Caco-2 (cell line): ENCODE results near the gene AP3B1. TPM values are rescaled to one million over a fixed set of nuclear protein-coding genes. Genes with fewer than 3 reads are reported as not detected.

Experiments used
- BruUV-seq: library from RNA; stranded (reverse); fragments of 400-500 nt; replicated peaks from 2 replicates; lab custom pipeline; 2021; lab: Mats Ljungman, UMichigan
- CTCF ChIA-PET: fragments of 300-600 bp; sonication (Branson Sonifier 250); formaldehyde crosslinking; loops from one replicate; lab custom pipeline; 2022; ENCODE audit warnings: antibody characterized with exemption; lab: Charles Lee
- POLR2A ChIA-PET: fragments of 300-600 bp; sonication (Branson Sonifier 250); formaldehyde crosslinking; loops from one replicate; lab custom pipeline; 2022; ENCODE audit warnings: antibody characterized with exemption; lab: Charles Lee
- DNase-seq, 2 experiments: peaks; one replicate each; pipeline versions ENCODE4 v3.0.0 to v3.0.0-alpha.2; 2020 to 2022
- H3K27me3 ChIP-seq: replicated peaks from 2 replicates; pipeline ENCODE4 v1.6.0; 2011; ENCODE audit warnings: low read length; ENCODE audit not compliant: control insufficient read depth, insufficient read depth
- H3K36me3 ChIP-seq: 2 replicates; pipeline ENCODE4 v1.5.1; 2011; ENCODE audit warnings: low read length; ENCODE audit not compliant: control insufficient read depth, insufficient read depth
- H3K4me1 ChIP-seq: fragments of 250-450 bp; sonication (Bioruptor Pico); 2 replicates; pipeline ENCODE4 v1.5.1; 2020; ENCODE audit warnings: mild to moderate bottlenecking
- H3K4me3 ChIP-seq: 2 replicates; pipeline ENCODE4 v1.5.1; 2011; ENCODE audit warnings: low read depth, mild to moderate bottlenecking, control low read depth, low read length
- H3K9me3 ChIP-seq: fragments of 250-450 bp; sonication (Bioruptor Pico); 2 replicates; pipeline ENCODE4 v1.5.1; 2020; ENCODE audit warnings: mild to moderate bottlenecking, moderate library complexity
- H3K27ac Mint-ChIP-seq: one replicate; pipeline ENCODE4 v1.8.0; 2022; ENCODE audit warnings: mixed read lengths; ENCODE audit not compliant: unreplicated experiment
- H3K27me3 Mint-ChIP-seq: one replicate; pipeline ENCODE4 v1.8.0; 2022; ENCODE audit warnings: mixed read lengths; ENCODE audit not compliant: insufficient read depth, unreplicated experiment
- H3K36me3 Mint-ChIP-seq: one replicate; pipeline ENCODE4 v1.8.0; 2022; ENCODE audit warnings: mild to moderate bottlenecking, mixed read lengths; ENCODE audit not compliant: insufficient read depth, unreplicated experiment
- H3K4me1 Mint-ChIP-seq: one replicate; pipeline ENCODE4 v1.8.0; 2022; ENCODE audit warnings: low read depth, mixed read lengths; ENCODE audit not compliant: unreplicated experiment
- H3K4me3 Mint-ChIP-seq: one replicate; pipeline ENCODE4 v1.8.0; 2022; ENCODE audit warnings: mild to moderate bottlenecking, moderate library complexity, mixed read lengths; ENCODE audit not compliant: unreplicated experiment
- H3K9me3 Mint-ChIP-seq: one replicate; pipeline ENCODE4 v1.8.0; 2022; ENCODE audit warnings: mixed read lengths; ENCODE audit not compliant: unreplicated experiment
- intact Hi-C: fragments of 100-400 bp; cut with micrococcal nuclease; formaldehyde crosslinking; loops from one replicate; pipeline ENCODE4 v1.10.0; 2022; ENCODE audit not compliant: unreplicated experiment
- total RNA-seq: library from RNA; stranded (reverse); gene quantifications from 2 replicates; pipeline ENCODE4 v1.2.3, GENCODE V29; 2022
- TF ChIP-seq, protein P1 (sequence below), 2 experiments: fragments of 200-600 bp in 1 of 2; IDR thresholded peaks; 1 replicate in 1 of 2; 2 replicates in 1 of 2; pipeline versions ENCODE4 v1.5.1 to v1.8.0; 2011 to 2022; ENCODE audit warnings: antibody characterized with exemption in 1 of 2, control low read depth in 1 of 2, inconsistent platforms in 1 of 2, low read depth in 1 of 2, low read length in 1 of 2, mild to moderate bottlenecking in 1 of 2, moderate library complexity in 1 of 2; ENCODE audit not compliant: insufficient read depth in 1 of 2, severe bottlenecking in 1 of 2, unreplicated experiment in 1 of 2

AP3B1 gene
- total RNA-seq, 1 experiment from 2014 or later, result 52.7 TPM

DNA sequence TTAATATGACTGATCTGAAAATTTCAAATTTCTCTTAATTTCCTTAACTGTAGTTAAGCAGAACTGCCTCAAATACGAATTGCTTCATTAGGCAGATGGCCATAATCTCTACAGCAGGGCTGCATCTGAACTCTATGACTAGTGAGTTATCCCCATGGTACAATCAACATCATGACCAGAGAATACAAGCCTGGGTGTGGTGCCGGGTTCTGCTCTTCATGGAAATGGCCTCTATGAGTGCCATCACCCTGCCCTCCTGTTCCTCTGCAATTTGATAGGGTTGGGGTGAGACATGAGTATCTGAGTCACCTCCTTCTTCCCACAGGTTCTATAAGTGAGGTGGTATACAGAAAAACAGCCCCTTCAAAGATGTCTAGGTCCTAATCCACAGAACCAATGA is 235.9 kb downstream of the AP3B1 start:
- BruUV-seq, result no TSS peak
- POLR2A ChIA-PET, result no interaction called here

DNA sequence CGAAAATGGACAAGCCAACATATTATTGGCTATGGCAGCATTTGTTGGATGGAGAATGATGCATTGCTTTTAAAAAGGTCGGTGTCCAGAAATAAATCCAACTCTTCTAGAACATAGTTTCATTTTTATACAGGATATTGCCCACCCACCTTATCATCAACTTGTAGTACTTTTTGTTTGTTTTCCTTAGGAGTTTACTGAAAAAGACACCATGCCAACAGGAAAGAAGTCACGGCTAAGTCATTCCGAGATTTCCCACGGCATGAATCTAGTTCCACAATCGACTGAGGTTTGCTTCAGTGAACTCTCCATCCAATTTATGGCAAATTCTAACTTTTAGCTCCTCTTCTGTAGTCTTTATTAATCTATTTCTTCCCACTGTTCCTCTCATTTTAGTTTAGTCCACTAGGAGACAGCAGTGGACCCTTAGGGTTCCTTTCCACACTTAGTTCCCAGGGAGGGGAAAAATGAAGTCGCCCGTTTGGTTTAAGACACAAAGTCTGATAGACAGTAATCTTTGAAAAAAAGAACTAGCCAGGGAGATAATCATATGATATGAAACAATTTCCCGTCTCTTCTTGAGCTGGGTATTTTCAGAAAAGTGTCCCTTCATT is 237.5 kb downstream of the AP3B1 start:
- H3K27ac Mint-ChIP-seq, result no peak overlapping the region
- no peaks in the 10 kb centered on the region for H3K4me1 Mint-ChIP-seq
- no peaks in the 10 kb centered on the region for H3K4me1 ChIP-seq
- peak in 1 of 2 experiments; percentile 26 for DNase-seq
- H3K4me3 Mint-ChIP-seq, result no peak overlapping the region
- POLR2A ChIA-PET, result no interaction called here
- TF ChIP-seq, protein P1, sequence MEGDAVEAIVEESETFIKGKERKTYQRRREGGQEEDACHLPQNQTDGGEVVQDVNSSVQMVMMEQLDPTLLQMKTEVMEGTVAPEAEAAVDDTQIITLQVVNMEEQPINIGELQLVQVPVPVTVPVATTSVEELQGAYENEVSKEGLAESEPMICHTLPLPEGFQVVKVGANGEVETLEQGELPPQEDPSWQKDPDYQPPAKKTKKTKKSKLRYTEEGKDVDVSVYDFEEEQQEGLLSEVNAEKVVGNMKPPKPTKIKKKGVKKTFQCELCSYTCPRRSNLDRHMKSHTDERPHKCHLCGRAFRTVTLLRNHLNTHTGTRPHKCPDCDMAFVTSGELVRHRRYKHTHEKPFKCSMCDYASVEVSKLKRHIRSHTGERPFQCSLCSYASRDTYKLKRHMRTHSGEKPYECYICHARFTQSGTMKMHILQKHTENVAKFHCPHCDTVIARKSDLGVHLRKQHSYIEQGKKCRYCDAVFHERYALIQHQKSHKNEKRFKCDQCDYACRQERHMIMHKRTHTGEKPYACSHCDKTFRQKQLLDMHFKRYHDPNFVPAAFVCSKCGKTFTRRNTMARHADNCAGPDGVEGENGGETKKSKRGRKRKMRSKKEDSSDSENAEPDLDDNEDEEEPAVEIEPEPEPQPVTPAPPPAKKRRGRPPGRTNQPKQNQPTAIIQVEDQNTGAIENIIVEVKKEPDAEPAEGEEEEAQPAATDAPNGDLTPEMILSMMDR (IDR thresholded peaks at IDR 0.05; ENCODE audit: insufficient read depth in 1 of 2, low read depth in 1 of 2, low read length in 1 of 2, severe bottlenecking in 1 of 2, unreplicated experiment in 1 of 2), result peak in 1 of 2 experiments; percentile 47
- H3K9me3 ChIP-seq, result no peaks in the 10 kb centered on the region
- H3K27me3 Mint-ChIP-seq, result no peaks in the 10 kb centered on the region
- intact Hi-C loops, result loop anchor here (2.0 kb wide), 1 partner anchor 106 kb away; no protein-coding TSS in a partner anchor
- H3K27me3 ChIP-seq, result no peaks in the 10 kb centered on the region
- no peak overlapping the region for H3K4me3 ChIP-seq
- H3K36me3 ChIP-seq, result no peaks in the 10 kb centered on the region
- no TSS peak for BruUV-seq
- CTCF ChIA-PET, result no interaction called here
- H3K36me3 Mint-ChIP-seq, result no peaks in the 10 kb centered on the region
- no peaks in the 10 kb centered on the region for H3K9me3 Mint-ChIP-seq

More for the DNA sequence above, 235.9 kb downstream of the AP3B1 start:
- Mint-ChIP-seq H3K9me3 (no peaks in the 10 kb centered on the region), H3K4me1 (no peaks in the 10 kb centered on the region), H3K27ac (no peak overlapping the region), H3K36me3 (no peaks in the 10 kb centered on the region), H3K4me3 (no peak overlapping the region), H3K27me3 (no peaks in the 10 kb centered on the region)
- H3K36me3 ChIP-seq, result no peaks in the 10 kb centered on the region
- TF ChIP-seq, protein P1 (IDR thresholded peaks at IDR 0.05; ENCODE audit: insufficient read depth in 1 of 2, low read depth in 1 of 2, low read length in 1 of 2, severe bottlenecking in 1 of 2, unreplicated experiment in 1 of 2), result no peak
- H3K27me3 ChIP-seq, result no peaks in the 10 kb centered on the region
- DNase-seq, result no peak
- CTCF ChIA-PET, result no interaction called here
- intact Hi-C loops, result no loop called here
- no peaks in the 10 kb centered on the region for H3K4me1 ChIP-seq
- no peaks in the 10 kb centered on the region for H3K9me3 ChIP-seq
- no peak overlapping the region for H3K4me3 ChIP-seq

DNA sequence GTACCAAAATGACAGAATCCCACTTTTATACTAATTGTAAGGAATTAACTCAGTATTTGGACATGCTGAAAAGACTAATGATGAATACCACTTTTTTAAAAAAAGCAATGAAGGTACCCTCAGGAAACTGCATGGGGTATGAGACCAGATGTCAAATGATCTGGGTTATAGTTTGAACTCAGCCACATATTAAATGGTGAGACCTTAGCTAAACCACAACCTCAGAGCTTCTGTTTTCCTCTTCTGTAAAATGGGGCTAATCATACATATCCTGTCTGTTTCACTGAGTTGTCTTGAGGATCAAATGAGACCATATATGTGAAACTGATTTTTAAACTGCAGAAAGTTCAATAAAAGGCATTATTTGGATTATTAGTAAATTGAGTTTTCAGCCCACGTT is 238.4 kb downstream of the AP3B1 start:
- intact Hi-C loops, result loop anchor here (2.0 kb wide), 1 partner anchor 107 kb away; no protein-coding TSS in a partner anchor
- TF ChIP-seq, protein P1 (IDR thresholded peaks at IDR 0.05; ENCODE audit: insufficient read depth in 1 of 2, low read depth in 1 of 2, low read length in 1 of 2, severe bottlenecking in 1 of 2, unreplicated experiment in 1 of 2), result no peak
- no peak for DNase-seq
- H3K27ac Mint-ChIP-seq, result no peak overlapping the region
- H3K4me1 Mint-ChIP-seq, result no peaks in the 10 kb centered on the region
- no peaks in the 10 kb centered on the region for H3K27me3 ChIP-seq
- H3K9me3 ChIP-seq, result no peaks in the 10 kb centered on the region
- H3K27me3 Mint-ChIP-seq, result no peaks in the 10 kb centered on the region
- no peak overlapping the region for H3K4me3 ChIP-seq
- no peaks in the 10 kb centered on the region for H3K36me3 ChIP-seq
- ChIA-PET CTCF (no interaction called here), POLR2A (no interaction called here)
- no peaks in the 10 kb centered on the region for H3K9me3 Mint-ChIP-seq
- no peaks in the 10 kb centered on the region for H3K36me3 Mint-ChIP-seq
- no peaks in the 10 kb centered on the region for H3K4me1 ChIP-seq
- H3K4me3 Mint-ChIP-seq, result no peak overlapping the region
- no TSS peak for BruUV-seq
